HEK293 (cell line): Measurements from ENCODE around the gene KCNA5.

Source experiments
- CTCF ChIA-PET: fragments of 350-600 bp; formaldehyde crosslinking; extraction: SDS; loops from one replicate; lab custom pipeline; 2021; ENCODE audit warnings: antibody characterized with exemption; lab: Yijun Ruan, JAX
- POLR2A ChIA-PET: fragments of 300-600 bp; formaldehyde crosslinking; extraction: SDS; loops from one replicate; lab custom pipeline; 2020; ENCODE audit warnings: antibody characterized with exemption, inconsistent platforms; lab: Yijun Ruan, JAX
- H3K27ac ChIP-seq: fragments of 200-500 bp; sonication (Bioruptor generic); 2 replicates; pipeline ENCODE4 v1.5.1; 2014; ENCODE audit warnings: low read depth, low read length, control low read depth, inconsistent platforms; ENCODE audit errors: extremely low read depth
- H3K36me3 ChIP-seq, 2 experiments: fragments of 200-500 bp in 1 of 2; sonication (Bioruptor generic) in 1 of 2; 1 replicate in 1 of 2; 2 replicates in 1 of 2; pipeline ENCODE4 v1.5.1; 2014 to 2017; ENCODE audit warnings: inconsistent platforms in 2 of 2, low read length in 2 of 2; ENCODE audit not compliant: control insufficient read depth in 2 of 2, insufficient read depth in 1 of 2
- H3K4me1 ChIP-seq: fragments of 200-500 bp; sonication (Bioruptor generic); 2 replicates; pipeline ENCODE4 v1.5.1; 2014; ENCODE audit warnings: mild to moderate bottlenecking, low read length, inconsistent platforms; ENCODE audit not compliant: control insufficient read depth, insufficient read depth
- H3K4me3 ChIP-seq: 2 replicates; pipeline ENCODE4 v1.5.1; 2011; ENCODE audit warnings: low read depth, mild to moderate bottlenecking, control low read depth, low read length, moderate library complexity
- H3K9me3 ChIP-seq: fragments of 200-500 bp; sonication (Bioruptor generic); 2 replicates; pipeline ENCODE4 v1.5.1; 2014; ENCODE audit warnings: low read depth, low read length, inconsistent platforms; ENCODE audit not compliant: control insufficient read depth, insufficient read depth
- KLF8 ChIP-seq: fragments of 450-650 bp; formaldehyde crosslinking; IDR thresholded peaks from 2 replicates; pipeline ENCODE4 v1.5.1; 2016; ENCODE audit warnings: missing biosample characterization, missing genetic modification characterization
- WT1 ChIP-seq: fragments of 450-650 bp; formaldehyde crosslinking; IDR thresholded peaks from 2 replicates; pipeline ENCODE4 v1.5.1; 2016; ENCODE audit warnings: missing biosample characterization, missing genetic modification characterization
- ZNF155 ChIP-seq: fragments of 450-650 bp; formaldehyde crosslinking; IDR thresholded peaks from 2 replicates; pipeline ENCODE4 v1.5.1; 2016; ENCODE audit warnings: missing biosample characterization, missing genetic modification characterization
- ZNF214 ChIP-seq: fragments of 450-650 bp; formaldehyde crosslinking; IDR thresholded peaks from 2 replicates; pipeline ENCODE4 v1.5.1; 2017; ENCODE audit warnings: missing biosample characterization, mild to moderate bottlenecking, missing genetic modification characterization, borderline replicate concordance
- ZNF292 ChIP-seq: fragments of 450-650 bp; formaldehyde crosslinking; IDR thresholded peaks from 2 replicates; pipeline ENCODE4 v1.5.1; 2016; ENCODE audit warnings: low read depth, missing biosample characterization, missing genetic modification characterization, borderline replicate concordance
- ZNF311 ChIP-seq: fragments of 450-650 bp; formaldehyde crosslinking; IDR thresholded peaks from 2 replicates; pipeline ENCODE4 v1.5.1; 2017; ENCODE audit warnings: missing biosample characterization, missing genetic modification characterization, borderline replicate concordance
- ZNF394 ChIP-seq: fragments of 450-650 bp; formaldehyde crosslinking; IDR thresholded peaks from 2 replicates; pipeline ENCODE4 v1.5.1; 2016; ENCODE audit warnings: missing biosample characterization, missing genetic modification characterization, mild to moderate bottlenecking, moderate library complexity, borderline replicate concordance
- ZNF423 ChIP-seq: fragments of 450-650 bp; formaldehyde crosslinking; IDR thresholded peaks from 2 replicates; pipeline ENCODE4 v1.5.1; 2016; ENCODE audit warnings: missing biosample characterization, missing genetic modification characterization
- ZNF510 ChIP-seq: fragments of 450-650 bp; formaldehyde crosslinking; IDR thresholded peaks from 2 replicates; pipeline ENCODE4 v1.5.1; 2018; ENCODE audit warnings: mild to moderate bottlenecking, missing genetic modification characterization, missing biosample characterization; ENCODE audit not compliant: insufficient replicate concordance
- ZNF521 ChIP-seq: fragments of 450-650 bp; formaldehyde crosslinking; IDR thresholded peaks from 2 replicates; pipeline ENCODE4 v1.5.1; 2017; ENCODE audit warnings: missing biosample characterization, mild to moderate bottlenecking, missing genetic modification characterization
- ZNF600 ChIP-seq: fragments of 450-650 bp; formaldehyde crosslinking; IDR thresholded peaks from 2 replicates; pipeline ENCODE4 v1.5.1; 2016; ENCODE audit warnings: missing biosample characterization, missing genetic modification characterization
- ZNF621 ChIP-seq: fragments of 450-650 bp; formaldehyde crosslinking; IDR thresholded peaks from 2 replicates; pipeline ENCODE4 v1.5.1; 2017; ENCODE audit warnings: missing biosample characterization, missing genetic modification characterization
- ZNF626 ChIP-seq: fragments of 450-650 bp; sonication (Bioruptor Pico); formaldehyde crosslinking; IDR thresholded peaks from 2 replicates; pipeline ENCODE4 v1.5.1; 2018; ENCODE audit warnings: missing biosample characterization, missing genetic modification characterization, inconsistent platforms
- ZNF629 ChIP-seq: fragments of 450-650 bp; formaldehyde crosslinking; IDR thresholded peaks from 2 replicates; pipeline ENCODE4 v1.5.1; 2017; ENCODE audit warnings: missing biosample characterization, missing genetic modification characterization
- ZNF658 ChIP-seq: fragments of 450-650 bp; formaldehyde crosslinking; IDR thresholded peaks from 2 replicates; pipeline ENCODE4; 2016; ENCODE audit warnings: missing biosample characterization, missing genetic modification characterization
- TF ChIP-seq, protein P1 (sequence below): fragments of 450-650 bp; formaldehyde crosslinking; IDR thresholded peaks from 2 replicates; pipeline ENCODE4 v1.5.1; 2016; ENCODE audit warnings: missing biosample characterization, missing genetic modification characterization
- TF ChIP-seq, protein P2 (sequence below): fragments of 450-650 bp; IDR thresholded peaks from 2 replicates; pipeline ENCODE4 v1.5.1; 2018; ENCODE audit warnings: missing biosample characterization, mild to moderate bottlenecking, missing genetic modification characterization
- TF ChIP-seq, protein P3 (sequence below): fragments of 450-650 bp; formaldehyde crosslinking; IDR thresholded peaks from 2 replicates; pipeline ENCODE4 v1.5.1; 2016; ENCODE audit warnings: missing biosample characterization, missing genetic modification characterization
- TF ChIP-seq, protein P4 (sequence below): fragments of 450-650 bp; formaldehyde crosslinking; IDR thresholded peaks from 2 replicates; pipeline ENCODE4 v1.5.1; 2016; ENCODE audit warnings: missing biosample characterization, missing genetic modification characterization
- TF ChIP-seq, protein P5 (sequence below): fragments of 450-650 bp; formaldehyde crosslinking; IDR thresholded peaks from 2 replicates; pipeline ENCODE4 v1.5.1; 2016; ENCODE audit warnings: missing biosample characterization, missing genetic modification characterization
- TF ChIP-seq, protein P6 (sequence below): fragments of 450-650 bp; formaldehyde crosslinking; IDR thresholded peaks from 2 replicates; pipeline ENCODE4 v1.5.1; 2016; ENCODE audit warnings: missing biosample characterization, missing genetic modification characterization

Gene KCNA5

DNA sequence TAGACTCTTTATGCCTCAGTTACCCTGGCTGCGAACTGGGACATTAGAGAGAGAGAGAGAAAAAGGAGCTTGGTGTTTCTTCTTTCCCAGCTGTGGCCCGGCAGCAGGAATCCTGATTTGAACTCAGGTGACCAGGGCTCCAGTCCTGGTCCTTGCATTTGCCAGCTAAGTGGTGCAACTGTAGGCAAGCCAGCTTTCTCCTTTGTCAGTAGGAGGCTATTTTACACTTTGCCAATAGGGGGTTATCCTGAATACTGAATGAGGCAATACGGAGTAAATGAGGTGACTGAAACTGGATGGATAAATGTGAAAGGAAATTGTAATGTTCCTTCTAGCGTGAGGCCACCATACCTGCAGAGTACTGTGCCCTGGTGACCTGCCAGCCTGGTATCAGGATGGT, 27.8 kb downstream of the KCNA5 start (continued):
- TF ChIP-seq, protein P1, sequence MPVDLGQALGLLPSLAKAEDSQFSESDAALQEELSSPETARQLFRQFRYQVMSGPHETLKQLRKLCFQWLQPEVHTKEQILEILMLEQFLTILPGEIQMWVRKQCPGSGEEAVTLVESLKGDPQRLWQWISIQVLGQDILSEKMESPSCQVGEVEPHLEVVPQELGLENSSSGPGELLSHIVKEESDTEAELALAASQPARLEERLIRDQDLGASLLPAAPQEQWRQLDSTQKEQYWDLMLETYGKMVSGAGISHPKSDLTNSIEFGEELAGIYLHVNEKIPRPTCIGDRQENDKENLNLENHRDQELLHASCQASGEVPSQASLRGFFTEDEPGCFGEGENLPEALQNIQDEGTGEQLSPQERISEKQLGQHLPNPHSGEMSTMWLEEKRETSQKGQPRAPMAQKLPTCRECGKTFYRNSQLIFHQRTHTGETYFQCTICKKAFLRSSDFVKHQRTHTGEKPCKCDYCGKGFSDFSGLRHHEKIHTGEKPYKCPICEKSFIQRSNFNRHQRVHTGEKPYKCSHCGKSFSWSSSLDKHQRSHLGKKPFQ (tag by site-specific recombination): no peak
- TF ChIP-seq KLF8 (tag by site-specific recombination) (no peak), ZNF521 (tag by site-specific recombination) (no peak), WT1 (no peak), ZNF600 (no peak)
- TF ChIP-seq, protein P2, sequence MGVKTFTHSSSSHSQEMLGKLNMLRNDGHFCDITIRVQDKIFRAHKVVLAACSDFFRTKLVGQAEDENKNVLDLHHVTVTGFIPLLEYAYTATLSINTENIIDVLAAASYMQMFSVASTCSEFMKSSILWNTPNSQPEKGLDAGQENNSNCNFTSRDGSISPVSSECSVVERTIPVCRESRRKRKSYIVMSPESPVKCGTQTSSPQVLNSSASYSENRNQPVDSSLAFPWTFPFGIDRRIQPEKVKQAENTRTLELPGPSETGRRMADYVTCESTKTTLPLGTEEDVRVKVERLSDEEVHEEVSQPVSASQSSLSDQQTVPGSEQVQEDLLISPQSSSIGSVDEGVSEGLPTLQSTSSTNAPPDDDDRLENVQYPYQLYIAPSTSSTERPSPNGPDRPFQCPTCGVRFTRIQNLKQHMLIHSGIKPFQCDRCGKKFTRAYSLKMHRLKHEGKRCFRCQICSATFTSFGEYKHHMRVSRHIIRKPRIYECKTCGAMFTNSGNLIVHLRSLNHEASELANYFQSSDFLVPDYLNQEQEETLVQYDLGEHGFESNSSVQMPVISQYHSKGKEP (tag by site-specific recombination): no peak
- TF ChIP-seq, protein P3, sequence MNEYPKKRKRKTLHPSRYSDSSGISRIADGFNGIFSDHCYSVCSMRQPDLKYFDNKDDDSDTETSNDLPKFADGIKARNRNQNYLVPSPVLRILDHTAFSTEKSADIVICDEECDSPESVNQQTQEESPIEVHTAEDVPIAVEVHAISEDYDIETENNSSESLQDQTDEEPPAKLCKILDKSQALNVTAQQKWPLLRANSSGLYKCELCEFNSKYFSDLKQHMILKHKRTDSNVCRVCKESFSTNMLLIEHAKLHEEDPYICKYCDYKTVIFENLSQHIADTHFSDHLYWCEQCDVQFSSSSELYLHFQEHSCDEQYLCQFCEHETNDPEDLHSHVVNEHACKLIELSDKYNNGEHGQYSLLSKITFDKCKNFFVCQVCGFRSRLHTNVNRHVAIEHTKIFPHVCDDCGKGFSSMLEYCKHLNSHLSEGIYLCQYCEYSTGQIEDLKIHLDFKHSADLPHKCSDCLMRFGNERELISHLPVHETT (tag by site-specific recombination): no peak

DNA sequence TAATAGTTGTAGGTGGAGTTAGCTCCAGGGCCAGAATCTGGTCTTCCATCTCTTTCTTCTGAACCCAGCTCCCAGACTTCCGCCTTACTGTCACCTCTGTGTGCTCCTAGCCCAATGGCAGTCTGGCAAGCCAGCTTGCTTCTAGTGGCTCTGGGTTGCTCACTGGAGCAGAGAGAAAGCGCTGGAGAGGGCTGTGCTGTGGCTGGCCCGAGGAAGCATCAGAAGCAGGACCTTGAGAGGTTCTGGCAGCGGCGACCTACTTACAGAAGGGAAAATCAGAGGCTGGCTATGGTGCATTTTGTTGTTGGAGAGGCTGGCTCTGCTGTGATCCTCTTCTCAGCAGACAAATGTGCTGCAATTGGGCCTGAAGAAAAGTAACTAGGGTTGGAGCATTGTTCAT, 28.6 kb downstream of the KCNA5 start:
- Histone ChIP-seq H3K4me1 (no peaks in the 10 kb centered on the region), H3K27ac (no peak overlapping the region), H3K4me3 (no peak overlapping the region), H3K9me3 (no peaks in the 10 kb centered on the region), H3K36me3 (no peaks in the 10 kb centered on the region)
- ChIA-PET CTCF (interaction anchor here (0.9 to 7.3 kb wide), 5 partner anchors 10 to 51 kb away, joined by 3 to 54 read pairs (median 4); no protein-coding TSS in a partner anchor), POLR2A (no interaction called here)
- no peak for TF ChIP-seq ZNF621 (tag by site-specific recombination)
- no peak for TF ChIP-seq ZNF311 (tag by site-specific recombination)
- TF ChIP-seq ZNF658: no peak
- TF ChIP-seq ZNF629 (tag by site-specific recombination): no peak
- no peak for TF ChIP-seq ZNF423
- TF ChIP-seq ZNF155 (tag by site-specific recombination): no peak
- TF ChIP-seq, protein P4, sequence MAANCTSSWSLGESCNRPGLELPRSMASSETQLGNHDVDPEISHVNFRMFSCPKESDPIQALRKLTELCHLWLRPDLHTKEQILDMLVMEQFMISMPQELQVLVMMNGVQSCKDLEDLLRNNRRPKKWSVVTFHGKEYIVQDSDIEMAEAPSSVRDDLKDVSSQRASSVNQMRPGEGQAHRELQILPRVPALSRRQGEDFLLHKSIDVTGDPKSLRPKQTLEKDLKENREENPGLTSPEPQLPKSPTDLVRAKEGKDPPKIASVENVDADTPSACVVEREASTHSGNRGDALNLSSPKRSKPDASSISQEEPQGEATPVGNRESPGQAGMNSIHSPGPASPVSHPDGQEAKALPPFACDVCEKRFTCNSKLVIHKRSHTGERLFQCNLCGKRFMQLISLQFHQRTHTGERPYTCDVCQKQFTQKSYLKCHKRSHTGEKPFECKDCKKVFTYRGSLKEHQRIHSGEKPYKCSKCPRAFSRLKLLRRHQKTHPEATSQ: no peak
- TF ChIP-seq ZNF394 (tag by site-specific recombination): no peak
- TF ChIP-seq, protein P5, sequence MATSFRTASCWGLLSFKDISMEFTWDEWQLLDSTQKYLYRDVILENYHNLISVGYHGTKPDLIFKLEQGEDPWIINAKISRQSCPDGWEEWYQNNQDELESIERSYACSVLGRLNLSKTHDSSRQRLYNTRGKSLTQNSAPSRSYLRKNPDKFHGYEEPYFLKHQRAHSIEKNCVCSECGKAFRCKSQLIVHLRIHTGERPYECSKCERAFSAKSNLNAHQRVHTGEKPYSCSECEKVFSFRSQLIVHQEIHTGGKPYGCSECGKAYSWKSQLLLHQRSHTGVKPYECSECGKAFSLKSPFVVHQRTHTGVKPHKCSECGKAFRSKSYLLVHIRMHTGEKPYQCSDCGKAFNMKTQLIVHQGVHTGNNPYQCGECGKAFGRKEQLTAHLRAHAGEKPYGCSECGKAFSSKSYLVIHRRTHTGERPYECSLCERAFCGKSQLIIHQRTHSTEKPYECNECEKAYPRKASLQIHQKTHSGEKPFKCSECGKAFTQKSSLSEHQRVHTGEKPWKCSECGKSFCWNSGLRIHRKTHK (tag by site-specific recombination): no peak
- TF ChIP-seq ZNF292 (tag by site-specific recombination): no peak
- TF ChIP-seq ZNF510 (tag by site-specific recombination): no peak
- no peak for TF ChIP-seq ZNF626
- no peak for TF ChIP-seq ZNF214 (tag by site-specific recombination)
- TF ChIP-seq, protein P6, sequence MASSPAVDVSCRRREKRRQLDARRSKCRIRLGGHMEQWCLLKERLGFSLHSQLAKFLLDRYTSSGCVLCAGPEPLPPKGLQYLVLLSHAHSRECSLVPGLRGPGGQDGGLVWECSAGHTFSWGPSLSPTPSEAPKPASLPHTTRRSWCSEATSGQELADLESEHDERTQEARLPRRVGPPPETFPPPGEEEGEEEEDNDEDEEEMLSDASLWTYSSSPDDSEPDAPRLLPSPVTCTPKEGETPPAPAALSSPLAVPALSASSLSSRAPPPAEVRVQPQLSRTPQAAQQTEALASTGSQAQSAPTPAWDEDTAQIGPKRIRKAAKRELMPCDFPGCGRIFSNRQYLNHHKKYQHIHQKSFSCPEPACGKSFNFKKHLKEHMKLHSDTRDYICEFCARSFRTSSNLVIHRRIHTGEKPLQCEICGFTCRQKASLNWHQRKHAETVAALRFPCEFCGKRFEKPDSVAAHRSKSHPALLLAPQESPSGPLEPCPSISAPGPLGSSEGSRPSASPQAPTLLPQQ (tag by site-specific recombination): no peak
